Measurements from ENCODE around the gene AURKA.

The AURKA gene

DNA sequence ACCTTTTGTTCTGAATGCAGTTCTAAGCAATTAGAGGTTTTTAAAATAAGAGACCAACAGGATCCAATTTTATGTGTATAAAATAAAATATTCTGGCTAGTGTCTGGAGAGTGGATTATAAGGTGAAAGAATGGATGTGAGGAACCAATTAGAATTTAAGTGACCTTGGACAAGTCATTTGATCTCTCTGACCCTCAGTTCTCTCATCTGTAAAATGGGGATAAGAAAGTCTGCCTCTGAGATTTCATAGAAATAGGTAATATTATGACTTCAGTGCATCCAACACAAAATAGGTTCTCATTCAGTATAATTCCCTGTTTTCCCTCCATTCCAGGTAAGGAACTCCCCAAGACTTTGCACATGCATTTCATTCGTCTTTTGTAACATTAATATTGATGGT is 38.9 kb upstream of the AURKA start:
- TF ChIP-seq, protein P1, sequence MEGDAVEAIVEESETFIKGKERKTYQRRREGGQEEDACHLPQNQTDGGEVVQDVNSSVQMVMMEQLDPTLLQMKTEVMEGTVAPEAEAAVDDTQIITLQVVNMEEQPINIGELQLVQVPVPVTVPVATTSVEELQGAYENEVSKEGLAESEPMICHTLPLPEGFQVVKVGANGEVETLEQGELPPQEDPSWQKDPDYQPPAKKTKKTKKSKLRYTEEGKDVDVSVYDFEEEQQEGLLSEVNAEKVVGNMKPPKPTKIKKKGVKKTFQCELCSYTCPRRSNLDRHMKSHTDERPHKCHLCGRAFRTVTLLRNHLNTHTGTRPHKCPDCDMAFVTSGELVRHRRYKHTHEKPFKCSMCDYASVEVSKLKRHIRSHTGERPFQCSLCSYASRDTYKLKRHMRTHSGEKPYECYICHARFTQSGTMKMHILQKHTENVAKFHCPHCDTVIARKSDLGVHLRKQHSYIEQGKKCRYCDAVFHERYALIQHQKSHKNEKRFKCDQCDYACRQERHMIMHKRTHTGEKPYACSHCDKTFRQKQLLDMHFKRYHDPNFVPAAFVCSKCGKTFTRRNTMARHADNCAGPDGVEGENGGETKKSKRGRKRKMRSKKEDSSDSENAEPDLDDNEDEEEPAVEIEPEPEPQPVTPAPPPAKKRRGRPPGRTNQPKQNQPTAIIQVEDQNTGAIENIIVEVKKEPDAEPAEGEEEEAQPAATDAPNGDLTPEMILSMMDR (conservative IDR thresholded peaks at IDR 0.05; ENCODE audit: low read depth, low read length), result no peak
- H3K4me3 ChIP-seq (IDR thresholded peaks at IDR 0.05; ENCODE audit: insufficient read depth, low read depth, low read length), result no peak overlapping the region

DNA sequence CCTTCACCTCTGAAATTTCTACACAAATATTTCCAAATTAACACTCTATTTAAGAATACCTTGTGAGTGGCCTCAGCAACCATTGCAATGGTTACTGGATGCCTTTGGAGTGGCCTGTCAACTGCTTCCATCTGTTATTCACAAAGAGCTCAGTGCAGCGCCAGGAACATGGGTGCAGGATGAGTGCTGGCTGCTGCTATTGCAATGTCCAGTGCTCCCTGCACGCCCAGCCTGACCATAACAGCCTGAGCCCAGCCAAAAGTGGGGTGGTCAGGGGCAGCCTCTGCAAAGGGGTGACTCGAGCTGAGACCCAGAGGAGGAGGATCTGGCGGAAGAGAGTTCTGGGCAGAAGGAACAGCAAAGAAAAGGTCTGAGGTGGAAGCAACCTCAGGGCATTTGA is 38.4 kb upstream of the AURKA start:
- Histone ChIP-seq H4K20me1 (ENCODE audit: insufficient read depth) (no peaks in the 10 kb centered on the region), H2AFZ (ENCODE audit: low read depth) (no peak overlapping the region), H3K27me3 (ENCODE audit: insufficient read depth, low read depth) (no peaks in the 10 kb centered on the region), H3K79me2 (ENCODE audit: insufficient read depth, low read depth) (no peaks in the 10 kb centered on the region), H3K9ac (no peak overlapping the region), H3K4me1 (ENCODE audit: low read depth, poor library complexity, severe bottlenecking) (no peaks in the 10 kb centered on the region), H3K4me3 (IDR thresholded peaks at IDR 0.05; ENCODE audit: insufficient read depth, low read depth, low read length) (no peak overlapping the region), H3K36me3 (ENCODE audit: insufficient read depth) (no peaks in the 10 kb centered on the region), H3K4me2 (no peak overlapping the region), H3K27ac (no peak overlapping the region)
- TF ChIP-seq, protein P1 (conservative IDR thresholded peaks at IDR 0.05; ENCODE audit: low read depth, low read length), result no peak

More for the DNA sequence above, 38.9 kb upstream of the AURKA start:
- no peak overlapping the region for H3K4me2 ChIP-seq
- H3K79me2 ChIP-seq (ENCODE audit: insufficient read depth, low read depth), result no peaks in the 10 kb centered on the region
- no peak overlapping the region for H3K9ac ChIP-seq
- no peak overlapping the region for H3K27ac ChIP-seq
- no peaks in the 10 kb centered on the region for H4K20me1 ChIP-seq (ENCODE audit: insufficient read depth)
- no peaks in the 10 kb centered on the region for H3K27me3 ChIP-seq (ENCODE audit: insufficient read depth, low read depth)
- no peak overlapping the region for H2AFZ ChIP-seq (ENCODE audit: low read depth)
- H3K36me3 ChIP-seq (ENCODE audit: insufficient read depth), result no peaks in the 10 kb centered on the region
- no peaks in the 10 kb centered on the region for H3K4me1 ChIP-seq (ENCODE audit: low read depth, poor library complexity, severe bottlenecking)

DNA sequence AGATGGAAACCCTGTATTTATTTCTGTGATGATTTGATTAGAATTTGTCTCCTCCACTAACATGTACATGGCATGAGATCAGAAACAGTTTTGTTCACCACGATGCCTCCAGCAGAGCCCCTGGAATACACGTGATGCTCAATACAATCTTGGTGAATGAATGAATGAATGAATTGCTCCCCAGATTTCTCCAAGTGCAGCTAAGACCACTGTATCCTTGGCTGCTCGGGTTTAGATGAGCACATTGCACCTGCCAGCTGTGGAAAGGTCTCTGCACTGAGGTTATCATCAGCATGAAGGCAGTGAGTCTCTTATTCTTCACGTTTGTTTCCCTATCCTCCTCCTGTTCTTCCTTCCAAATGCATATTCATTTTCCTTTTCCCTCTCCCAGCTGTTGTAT is 37.9 kb upstream of the AURKA start:
- peak overlapping the region; percentile 29; the same call in 1 of the 2 replicates for H2AFZ ChIP-seq (ENCODE audit: low read depth)
- no peak overlapping the region for H3K9ac ChIP-seq
- no peaks in the 10 kb centered on the region for H3K79me2 ChIP-seq (ENCODE audit: insufficient read depth, low read depth)
- no peaks in the 10 kb centered on the region for H3K27me3 ChIP-seq (ENCODE audit: insufficient read depth, low read depth)
- no peak overlapping the region for H3K4me2 ChIP-seq
- H3K4me3 ChIP-seq (IDR thresholded peaks at IDR 0.05; ENCODE audit: insufficient read depth, low read depth, low read length), result no peak overlapping the region
- H3K36me3 ChIP-seq (ENCODE audit: insufficient read depth), result no peaks in the 10 kb centered on the region
- no peaks in the 10 kb centered on the region for H3K4me1 ChIP-seq (ENCODE audit: low read depth, poor library complexity, severe bottlenecking)
- no peak overlapping the region for H3K27ac ChIP-seq
- no peaks in the 10 kb centered on the region for H4K20me1 ChIP-seq (ENCODE audit: insufficient read depth)
- TF ChIP-seq, protein P1 (conservative IDR thresholded peaks at IDR 0.05; ENCODE audit: low read depth, low read length), result no peak

DNA sequence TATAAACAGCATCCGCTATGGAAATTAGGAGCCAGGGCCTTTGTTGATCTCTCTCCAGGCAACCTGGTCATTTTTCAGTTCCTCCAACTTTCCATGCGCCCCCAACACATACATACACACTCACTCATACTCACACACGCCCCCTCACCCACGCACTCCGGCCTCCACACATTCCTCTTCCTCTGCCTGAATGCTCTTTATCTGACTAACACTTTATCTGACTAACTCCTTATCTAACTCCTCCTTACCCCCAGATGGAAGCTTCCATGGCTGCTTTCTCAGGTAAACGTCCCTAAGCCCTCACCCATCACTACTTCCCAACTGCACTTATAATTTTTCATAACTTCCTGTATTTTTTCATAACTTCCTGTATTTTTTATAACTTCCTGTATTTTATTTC is 37.5 kb upstream of the AURKA start:
- TF ChIP-seq, protein P1 (conservative IDR thresholded peaks at IDR 0.05; ENCODE audit: low read depth, low read length), result no peak
- H4K20me1 ChIP-seq (ENCODE audit: insufficient read depth), result no peaks in the 10 kb centered on the region
- no peak overlapping the region for H3K4me2 ChIP-seq
- no peak overlapping the region for H3K4me3 ChIP-seq (IDR thresholded peaks at IDR 0.05; ENCODE audit: insufficient read depth, low read depth, low read length)
- no peak overlapping the region for H3K27ac ChIP-seq
- no peaks in the 10 kb centered on the region for H3K27me3 ChIP-seq (ENCODE audit: insufficient read depth, low read depth)
- no peaks in the 10 kb centered on the region for H3K4me1 ChIP-seq (ENCODE audit: low read depth, poor library complexity, severe bottlenecking)
- no peaks in the 10 kb centered on the region for H3K79me2 ChIP-seq (ENCODE audit: insufficient read depth, low read depth)
- peak overlapping the region; percentile 29; the same call in 1 of the 2 replicates for H2AFZ ChIP-seq (ENCODE audit: low read depth)
- H3K36me3 ChIP-seq (ENCODE audit: insufficient read depth), result no peaks in the 10 kb centered on the region
- H3K9ac ChIP-seq, result no peak overlapping the region

Data from KMS-11 (cell line).